Activated CD8-positive, alpha-beta T cell treated with anti-CD3 and anti-CD28 coated beads for 36 hours (primary cell): ENCODE measurements around the gene NOCT. TPM values are rescaled to one million over a fixed set of nuclear protein-coding genes. Genes with fewer than 3 reads are reported as not detected.

Source experiments
- ATAC-seq: fragments of 200-7000 bp; cut with Tn5 transposase; one replicate; pipeline ENCODE4 v1.10.0; 2021; ENCODE audit warnings: mild to moderate bottlenecking, moderate library complexity
- CTCF ChIA-PET: fragments of 350-600 bp; sonication (Branson Sonifier 250); formaldehyde crosslinking; loops from one replicate; lab custom pipeline; 2021; ENCODE audit warnings: antibody characterized with exemption; lab: Charles Lee
- POLR2A ChIA-PET: fragments of 350-600 bp; sonication (Branson Sonifier 250); formaldehyde crosslinking; loops from one replicate; lab custom pipeline; 2021; ENCODE audit warnings: antibody characterized with exemption; lab: Charles Lee
- DNase-seq: peaks from one replicate; pipeline ENCODE4 v3.0.0-alpha.2; 2020
- H3K27ac Mint-ChIP-seq: one replicate; pipeline ENCODE4 v1.8.0; 2021; ENCODE audit warnings: mild to moderate bottlenecking, mixed read lengths
- H3K27me3 Mint-ChIP-seq: one replicate; pipeline ENCODE4 v1.8.0; 2021; ENCODE audit warnings: mixed read lengths
- H3K36me3 Mint-ChIP-seq: one replicate; pipeline ENCODE4 v1.8.0; 2021; ENCODE audit warnings: low read depth, mixed read lengths
- H3K4me1 Mint-ChIP-seq: one replicate; pipeline ENCODE4 v1.8.0; 2021; ENCODE audit warnings: low read depth, mixed read lengths
- H3K4me3 Mint-ChIP-seq: one replicate; pipeline ENCODE4 v1.8.0; 2021; ENCODE audit warnings: mild to moderate bottlenecking, moderate library complexity, mixed read lengths
- H3K9me3 Mint-ChIP-seq: one replicate; pipeline ENCODE4 v1.8.0; 2021; ENCODE audit warnings: mixed read lengths
- intact Hi-C: fragments of 100-400 bp; cut with micrococcal nuclease; formaldehyde crosslinking; loops from one replicate; pipeline ENCODE4 v1.10.0; 2022
- total RNA-seq, 2 experiments: library from RNA; stranded (reverse); gene quantifications; one replicate each; pipeline ENCODE4 v1.2.3, GENCODE V29; 2021
- TF ChIP-seq, protein P1 (sequence below): fragments of 200-600 bp; IDR thresholded peaks from one replicate; pipeline ENCODE4 v1.8.0; 2022; ENCODE audit warnings: antibody characterized with exemption, mild to moderate bottlenecking

Gene NOCT
- total RNA-seq, 2 experiments from 2014 or later, result 21.5 to 24.9 TPM

DNA sequence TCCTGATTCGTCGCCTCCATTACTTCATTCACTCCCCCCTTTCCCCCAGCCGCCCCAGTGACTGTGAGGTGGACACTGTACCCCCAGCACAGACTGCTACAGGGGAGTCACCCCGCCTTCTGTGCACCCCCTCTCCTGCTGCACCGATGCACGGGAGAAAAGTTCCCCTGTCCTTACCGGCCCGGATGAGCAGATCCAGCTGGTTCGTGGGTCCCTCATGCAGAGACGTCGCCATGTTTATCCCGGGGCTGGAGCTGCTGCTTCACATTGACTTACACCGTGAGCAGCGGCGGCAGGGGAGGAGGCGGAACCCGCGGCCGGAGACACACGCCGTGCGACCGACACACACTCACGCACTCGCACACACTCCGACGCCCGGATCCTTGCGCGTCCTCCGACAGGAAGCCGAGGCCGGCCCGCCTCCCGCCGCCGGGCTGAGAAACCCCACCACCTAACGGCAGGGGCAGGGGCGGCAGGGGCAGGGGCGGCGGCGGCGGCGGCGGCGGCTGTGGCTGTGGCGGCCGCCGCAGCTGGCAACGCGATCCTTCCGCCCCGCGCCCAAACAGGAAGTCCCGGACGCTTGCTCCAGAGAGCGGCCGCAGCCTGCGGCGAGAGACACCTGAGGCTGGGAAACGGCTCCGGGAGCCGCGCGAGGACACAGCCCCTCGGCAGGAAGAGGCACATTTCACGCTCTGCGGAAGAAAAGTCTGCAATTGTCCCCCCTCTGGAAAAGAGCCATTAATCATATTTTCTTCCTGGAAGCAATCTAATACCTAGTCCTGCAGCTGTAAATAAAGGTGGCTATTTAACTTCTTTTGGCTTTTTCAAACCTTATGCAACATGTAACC, 68.6 kb downstream of the NOCT start:
- ChIA-PET POLR2A (interaction anchor here (0.7 to 2.2 kb wide), 9 partner anchors 8 to 268 kb away, joined by 3 to 9 read pairs (median 4); partner anchors contain the start of genes NAA15 and NOCT), CTCF (interaction anchor here (0.9 to 6.4 kb wide), 3 partner anchors 16 to 217 kb away, joined by 3 to 51 read pairs (median 4); no protein-coding TSS in a partner anchor)
- Mint-ChIP-seq H3K4me1 (peaks cover 25% of the 10 kb centered on the region), H3K27me3 (no peaks in the 10 kb centered on the region), H3K27ac (peak overlapping the region; percentile 100), H3K9me3 (no peaks in the 10 kb centered on the region), H3K4me3 (peak overlapping the region; percentile 100), H3K36me3 (peaks cover 14% of the 10 kb centered on the region)
- peak; percentile 49 for ATAC-seq
- intact Hi-C loops, result loop anchor here (2.0 to 10.0 kb wide), 4 partner anchors 52 to 371 kb away; partner anchors contain the start of genes ELF2, NAA15 and RAB33B
- peak; percentile 88 for DNase-seq
- TF ChIP-seq, protein P1, sequence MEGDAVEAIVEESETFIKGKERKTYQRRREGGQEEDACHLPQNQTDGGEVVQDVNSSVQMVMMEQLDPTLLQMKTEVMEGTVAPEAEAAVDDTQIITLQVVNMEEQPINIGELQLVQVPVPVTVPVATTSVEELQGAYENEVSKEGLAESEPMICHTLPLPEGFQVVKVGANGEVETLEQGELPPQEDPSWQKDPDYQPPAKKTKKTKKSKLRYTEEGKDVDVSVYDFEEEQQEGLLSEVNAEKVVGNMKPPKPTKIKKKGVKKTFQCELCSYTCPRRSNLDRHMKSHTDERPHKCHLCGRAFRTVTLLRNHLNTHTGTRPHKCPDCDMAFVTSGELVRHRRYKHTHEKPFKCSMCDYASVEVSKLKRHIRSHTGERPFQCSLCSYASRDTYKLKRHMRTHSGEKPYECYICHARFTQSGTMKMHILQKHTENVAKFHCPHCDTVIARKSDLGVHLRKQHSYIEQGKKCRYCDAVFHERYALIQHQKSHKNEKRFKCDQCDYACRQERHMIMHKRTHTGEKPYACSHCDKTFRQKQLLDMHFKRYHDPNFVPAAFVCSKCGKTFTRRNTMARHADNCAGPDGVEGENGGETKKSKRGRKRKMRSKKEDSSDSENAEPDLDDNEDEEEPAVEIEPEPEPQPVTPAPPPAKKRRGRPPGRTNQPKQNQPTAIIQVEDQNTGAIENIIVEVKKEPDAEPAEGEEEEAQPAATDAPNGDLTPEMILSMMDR, result no peak

DNA sequence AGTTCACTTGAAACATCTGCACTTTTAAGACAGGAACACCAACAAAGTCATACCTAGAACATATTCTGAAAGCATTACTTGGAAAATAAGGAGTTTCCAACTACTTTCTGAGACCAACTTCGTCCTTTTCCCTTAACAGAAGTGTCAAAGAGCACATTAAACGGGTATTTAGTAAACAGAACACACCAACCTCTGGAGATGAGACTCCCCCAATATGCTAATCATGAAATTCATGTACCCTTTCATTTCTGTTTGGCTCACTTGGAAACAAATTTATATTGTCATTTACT, 69.2 kb downstream of the NOCT start:
- Mint-ChIP-seq H3K27me3 (no peaks in the 10 kb centered on the region), H3K4me3 (peak overlapping the region; percentile 100), H3K4me1 (peaks cover 23% of the 10 kb centered on the region), H3K9me3 (no peaks in the 10 kb centered on the region), H3K27ac (peak overlapping the region; percentile 84), H3K36me3 (peaks cover 14% of the 10 kb centered on the region)
- intact Hi-C loops, result loop anchor here (5.0 to 10.0 kb wide), 3 partner anchors 52 to 370 kb away; partner anchors contain the start of genes ELF2 and RAB33B
- TF ChIP-seq, protein P1, result no peak
- DNase-seq (no peak), ATAC-seq (no peak)
- POLR2A ChIA-PET, result interaction anchor here (0.9 to 1.5 kb wide), 3 partner anchors 9 to 267 kb away, joined by 3 to 4 read pairs (median 3); partner anchors contain the start of gene NAA15
- CTCF ChIA-PET, result interaction anchor here (1.8 to 6.4 kb wide), 3 partner anchors 11 to 54 kb away, joined by 6 to 51 read pairs (median 16); no protein-coding TSS in a partner anchor

DNA sequence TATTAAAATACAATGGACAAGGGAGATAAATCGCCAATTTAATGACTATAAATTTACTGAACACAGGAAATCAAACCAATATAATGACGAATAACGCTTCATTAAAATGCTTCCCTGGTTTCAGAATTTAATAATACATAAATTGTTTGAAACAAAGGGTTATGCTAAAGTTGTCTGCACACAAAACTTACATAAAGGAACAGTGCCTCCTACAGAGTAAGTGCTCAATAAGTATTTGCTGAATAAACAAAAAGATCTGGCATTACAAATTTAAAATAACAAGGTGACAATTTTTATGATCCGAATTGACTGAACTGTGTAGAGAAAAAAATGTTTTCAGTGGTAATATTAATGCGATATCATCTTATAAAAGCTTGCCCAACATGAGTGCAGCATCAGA, 69.6 kb downstream of the NOCT start:
- H3K4me1 Mint-ChIP-seq, result peaks cover 19% of the 10 kb centered on the region
- intact Hi-C loops, result loop anchor here (10.0 kb wide), 1 partner anchor 370 kb away; the partner anchor contains the start of gene RAB33B
- ATAC-seq (no peak), DNase-seq (no peak)
- POLR2A ChIA-PET, result interaction anchor here (0.9 to 1.5 kb wide), 4 partner anchors 9 to 397 kb away, joined by 3 to 4 read pairs (median 3); partner anchors contain the start of gene NAA15
- CTCF ChIA-PET, result interaction anchor here (1.2 to 2.9 kb wide), 3 partner anchors 11 to 54 kb away, joined by 3 to 16 read pairs (median 6); no protein-coding TSS in a partner anchor
- no peaks in the 10 kb centered on the region for H3K27me3 Mint-ChIP-seq
- H3K9me3 Mint-ChIP-seq, result no peaks in the 10 kb centered on the region
- peak overlapping the region; percentile 100 for H3K4me3 Mint-ChIP-seq
- peaks cover 12% of the 10 kb centered on the region for H3K36me3 Mint-ChIP-seq
- peak overlapping the region; percentile 84 for H3K27ac Mint-ChIP-seq
- TF ChIP-seq, protein P1, result peak; percentile 36

DNA sequence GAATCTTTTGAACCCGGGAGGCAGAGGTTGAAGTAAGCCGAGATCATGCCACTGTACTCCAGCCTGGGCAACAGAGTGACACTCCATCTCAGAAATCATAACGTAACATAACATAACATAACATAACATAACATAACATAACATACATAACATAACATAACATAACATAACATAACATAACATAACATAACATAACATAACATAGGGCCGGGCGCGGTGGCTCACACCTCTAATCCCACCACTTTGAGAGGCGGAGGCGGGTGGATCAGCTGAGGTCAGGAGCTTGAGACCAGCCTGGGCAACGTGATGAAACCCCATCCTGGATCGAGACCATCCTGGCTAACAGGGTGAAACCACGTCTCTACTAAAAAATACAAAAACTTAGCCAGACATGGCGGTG, 76.7 kb downstream of the NOCT start:
- no peak overlapping the region for H3K27ac Mint-ChIP-seq
- intact Hi-C loops, result no loop called here
- H3K36me3 Mint-ChIP-seq, result no peaks in the 10 kb centered on the region
- no peaks in the 10 kb centered on the region for H3K9me3 Mint-ChIP-seq
- H3K27me3 Mint-ChIP-seq, result no peaks in the 10 kb centered on the region
- ChIA-PET POLR2A (no interaction called here), CTCF (no interaction called here)
- no peaks in the 10 kb centered on the region for H3K4me1 Mint-ChIP-seq
- TF ChIP-seq, protein P1, result no peak
- no peak for DNase-seq
- H3K4me3 Mint-ChIP-seq, result no peak overlapping the region
- no peak for ATAC-seq

Other genes with a start within 250 kb of the NOCT start
- gene ELF2, start 161.4 kb downstream of the NOCT start, total RNA-seq, result 10 to 100 TPM; 20.1 to 20.4 TPM